Stimulated activated CD8-positive, alpha-beta memory T cell treated with anti-CD3 and anti-CD28 coated beads, Interleukin-12 subunit alpha, Interleukin-12 subunit beta, amount 100 ng/mL, for 24 hours (primary cell): Measurements from ENCODE around the gene DLG4.

Source experiments
- DNase-seq: peaks from one replicate; pipeline ENCODE4 v3.0.0-alpha.2; 2020; ENCODE audit errors: extremely low read depth

The DLG4 gene

DNA sequence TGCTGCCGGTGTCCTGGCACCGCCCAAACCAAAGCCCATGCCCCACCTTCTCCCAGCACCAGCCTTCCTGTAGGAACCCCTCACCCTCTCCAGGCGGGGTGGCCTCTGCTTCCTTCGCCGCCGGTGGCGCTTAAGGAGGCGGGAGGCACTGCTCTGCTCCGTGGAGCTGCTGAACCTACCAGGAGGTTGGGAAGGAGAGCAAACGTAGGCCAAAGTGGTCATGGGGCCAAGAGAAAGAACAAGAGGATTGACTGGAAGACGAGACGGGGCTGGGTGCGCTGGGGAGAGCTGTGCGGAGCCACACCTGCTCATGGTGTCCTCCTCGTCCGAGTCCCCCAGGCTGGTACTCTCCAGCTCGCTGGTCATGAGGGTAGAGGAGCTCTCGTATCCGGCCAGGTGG is 9.9 kb upstream of the DLG4 start:
- no peak for DNase-seq

DNA sequence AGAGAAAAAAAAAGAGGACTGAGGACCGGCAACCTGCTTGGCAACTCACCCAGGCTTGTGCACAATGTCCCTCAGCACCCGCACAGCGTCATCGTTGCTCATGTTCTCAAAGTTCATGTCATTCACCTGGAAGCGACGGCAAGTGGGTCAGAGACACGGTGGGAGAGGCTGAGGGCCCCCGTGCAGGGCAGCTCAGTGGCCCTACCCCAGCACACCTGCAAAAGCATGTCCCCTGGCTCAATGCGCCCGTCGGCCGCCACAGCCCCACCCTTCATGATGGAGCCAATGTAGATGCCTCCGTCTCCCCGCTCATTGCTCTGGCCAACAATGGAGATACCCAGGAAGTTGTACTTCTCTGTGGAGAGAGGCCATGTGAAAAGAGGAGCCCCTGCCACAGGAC is 9.3 kb upstream of the DLG4 start:
- DNase-seq, result no peak

DNA sequence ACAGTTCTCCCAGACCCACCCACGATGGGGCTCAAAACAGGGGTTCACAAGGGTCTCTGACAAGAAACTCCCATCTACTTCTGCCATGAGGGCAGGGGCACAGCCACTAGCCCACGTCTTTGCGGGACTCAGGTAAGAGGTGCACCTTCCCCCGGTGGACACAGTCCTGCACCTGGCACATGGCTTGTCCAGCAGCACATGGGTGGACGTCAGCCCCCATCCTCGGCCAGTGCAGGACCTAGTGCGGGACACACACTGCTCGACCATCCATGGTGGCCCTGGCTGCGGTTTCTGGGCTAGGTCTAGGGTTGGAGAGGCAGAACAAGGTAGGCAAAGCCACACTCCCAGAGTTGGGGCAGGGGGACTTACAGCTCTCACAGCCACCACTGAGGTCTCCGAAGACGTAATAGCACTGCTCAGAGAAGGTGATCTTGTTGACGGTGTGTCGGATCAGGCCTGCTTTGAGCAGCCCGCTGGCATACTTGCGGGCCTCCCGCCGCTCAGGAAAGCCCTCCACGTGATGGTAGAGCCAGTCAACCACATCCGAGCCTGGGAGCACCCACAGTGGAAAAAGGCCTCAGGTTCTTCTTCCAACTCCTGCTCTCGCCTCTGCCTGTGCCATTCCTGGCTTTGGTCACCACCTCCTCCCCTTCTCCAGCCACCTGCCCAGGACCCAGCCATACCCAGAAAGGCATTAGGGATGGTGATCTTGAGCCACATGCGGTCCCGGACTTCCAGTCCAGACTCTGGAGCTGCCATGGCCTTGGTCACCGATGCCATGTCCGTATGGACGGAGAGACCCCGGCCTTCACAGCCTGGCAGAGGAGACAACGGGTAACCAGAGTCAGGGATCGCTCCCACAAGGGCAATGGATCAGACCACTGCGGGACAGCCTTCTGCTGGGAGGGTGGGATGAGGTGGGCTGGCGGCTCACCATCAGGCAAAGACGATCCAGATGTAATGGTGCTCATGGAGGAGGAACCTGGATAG is 7.4 kb upstream of the DLG4 start:
- no peak for DNase-seq

DNA sequence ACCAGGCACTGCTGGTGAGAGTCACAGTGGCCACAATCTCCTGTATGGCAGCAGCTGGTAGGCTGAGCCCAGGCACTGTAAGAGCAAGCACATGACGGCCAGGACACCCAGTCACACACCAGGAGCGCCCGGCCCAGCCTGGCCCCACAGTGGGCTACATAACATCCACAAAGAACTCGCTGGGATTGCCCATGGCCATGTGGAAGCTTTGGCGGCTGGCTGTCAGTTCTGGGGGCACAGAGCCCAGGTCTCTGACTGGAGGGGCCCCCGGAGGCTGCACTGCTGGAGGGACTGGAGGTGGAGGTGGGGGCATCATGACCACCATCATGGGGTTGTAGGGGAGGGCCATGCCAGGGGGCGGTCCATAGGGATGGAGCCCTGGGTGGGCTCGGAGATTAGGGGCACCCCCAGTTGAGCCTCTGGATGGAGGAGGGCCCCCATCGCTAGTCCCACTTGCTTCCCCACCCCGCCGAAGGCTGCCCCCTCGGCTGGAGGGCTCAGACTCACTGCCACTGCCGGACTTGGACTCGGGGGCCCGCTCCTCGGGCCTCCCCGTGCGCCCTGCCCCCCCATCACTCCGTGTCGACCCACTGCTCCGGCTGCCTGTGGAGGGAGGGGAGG is 6.2 kb upstream of the DLG4 start:
- no peak for DNase-seq

DNA sequence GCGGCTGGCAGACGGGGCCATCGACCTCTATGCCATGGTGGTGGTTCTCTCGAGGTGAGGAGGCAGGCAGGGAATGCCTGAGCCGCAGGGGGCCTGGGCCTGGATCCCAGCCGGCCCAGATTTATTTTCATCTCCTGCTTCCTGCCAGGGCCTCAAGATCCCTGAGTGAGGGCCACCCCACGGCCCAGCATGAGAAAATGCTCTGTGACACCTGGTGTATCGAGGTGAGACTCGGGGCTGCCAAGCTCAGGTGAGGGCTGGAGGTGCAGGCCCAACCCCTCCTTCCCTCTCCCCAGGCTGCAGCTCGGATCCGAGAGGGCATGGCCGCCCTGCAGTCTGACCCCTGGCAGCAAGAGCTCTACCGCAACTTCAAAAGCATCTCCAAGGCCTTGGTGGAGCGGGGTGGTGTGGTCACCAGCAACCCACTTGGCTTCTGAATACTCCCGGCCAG is 5.0 kb upstream of the DLG4 start:
- DNase-seq, result no peak

DNA sequence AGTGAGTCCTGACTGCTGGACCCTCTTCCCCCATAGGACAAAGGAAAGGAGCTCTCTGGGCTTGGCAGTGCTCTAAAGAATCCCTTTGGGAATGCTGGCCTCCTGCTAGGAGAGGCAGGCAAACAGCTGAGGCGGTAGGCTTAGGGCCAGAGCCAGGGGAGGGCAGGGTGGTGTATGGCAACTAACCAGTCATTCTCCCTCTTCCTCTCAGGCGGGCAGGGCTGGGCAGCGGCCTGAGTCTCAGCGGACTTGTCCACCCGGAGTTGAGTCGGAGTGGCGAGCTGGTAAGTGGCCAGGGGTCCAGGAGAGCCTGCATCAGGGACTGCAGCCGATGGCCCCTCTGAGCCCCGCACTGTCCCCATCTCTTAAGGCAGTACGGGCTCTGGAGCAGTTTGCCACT is 4.5 kb upstream of the DLG4 start:
- DNase-seq, result no peak

DNA sequence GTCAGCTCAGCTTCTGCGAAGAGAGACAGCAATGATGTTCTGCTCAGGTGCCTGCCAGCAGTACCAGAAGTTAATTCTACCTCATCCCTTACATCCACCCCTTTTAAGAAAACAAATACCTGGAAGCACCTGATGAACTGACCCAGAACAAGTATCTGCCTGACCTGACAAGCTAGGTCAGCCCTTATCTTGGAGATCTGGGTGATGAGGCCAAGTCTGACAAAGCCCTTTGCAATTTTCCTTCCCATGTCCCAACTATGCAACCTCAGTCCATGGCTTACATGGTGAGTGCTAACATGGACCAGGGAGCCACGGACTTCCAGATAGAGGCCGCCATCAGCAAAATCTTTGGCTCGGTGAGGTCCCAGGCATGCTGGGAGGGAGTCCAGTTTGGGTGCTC is 3.7 kb upstream of the DLG4 start:
- no peak for DNase-seq

DNA sequence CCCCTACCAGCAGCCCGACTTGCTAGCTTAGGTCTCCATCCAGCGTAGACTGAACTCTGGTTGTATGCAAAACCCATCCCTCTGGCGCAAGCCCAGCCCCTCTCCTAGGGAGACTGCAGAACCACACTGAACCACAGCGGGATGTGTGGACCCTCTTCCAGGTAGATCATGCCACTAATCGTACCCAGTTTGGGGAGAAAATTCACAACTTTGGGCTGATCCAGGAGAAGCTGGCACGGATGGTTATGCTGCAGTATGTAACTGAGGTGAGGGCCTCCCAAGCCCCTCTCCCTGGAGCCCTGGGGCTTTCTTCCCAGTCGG is 3.3 kb upstream of the DLG4 start:
- no peak for DNase-seq

DNA sequence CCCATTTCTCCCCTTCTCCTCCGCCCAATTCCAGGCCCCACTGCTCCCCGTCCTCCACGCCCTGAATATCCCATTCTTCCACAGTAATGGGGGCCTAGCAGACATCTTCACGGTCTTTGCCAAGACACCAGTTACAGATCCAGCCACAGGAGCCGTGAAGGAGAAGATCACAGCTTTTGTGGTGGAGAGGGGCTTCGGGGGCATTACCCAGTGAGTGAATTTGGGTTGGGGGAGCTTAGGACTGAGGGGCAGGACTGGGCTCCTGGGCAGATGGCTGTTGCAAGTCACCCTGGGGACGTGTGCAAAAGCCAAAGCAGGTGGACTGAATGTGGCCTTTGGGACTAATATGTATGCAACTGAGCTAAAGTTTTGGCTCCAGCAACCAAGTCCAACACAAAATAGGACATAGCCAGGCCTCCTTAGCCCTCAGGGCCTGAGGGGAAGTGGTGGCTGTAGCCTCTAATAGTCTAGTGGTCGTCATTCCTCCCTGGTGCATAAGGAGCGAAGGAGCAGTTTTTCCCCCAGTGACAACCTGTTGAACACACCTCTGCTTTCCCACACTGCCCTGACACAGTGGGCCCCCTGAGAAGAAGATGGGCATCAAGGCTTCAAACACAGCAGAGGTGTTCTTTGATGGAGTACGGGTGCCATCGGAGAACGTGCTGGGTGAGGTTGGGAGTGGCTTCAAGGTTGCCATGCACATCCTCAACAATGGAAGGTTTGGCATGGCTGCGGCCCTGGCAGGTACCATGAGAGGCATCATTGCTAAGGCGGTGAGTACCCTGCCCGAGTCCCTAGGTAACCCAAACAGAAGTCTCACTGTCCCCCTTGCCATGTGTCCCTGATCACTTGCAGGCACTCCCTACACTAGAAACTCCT is 2.7 kb upstream of the DLG4 start:
- DNase-seq, result no peak

DNA sequence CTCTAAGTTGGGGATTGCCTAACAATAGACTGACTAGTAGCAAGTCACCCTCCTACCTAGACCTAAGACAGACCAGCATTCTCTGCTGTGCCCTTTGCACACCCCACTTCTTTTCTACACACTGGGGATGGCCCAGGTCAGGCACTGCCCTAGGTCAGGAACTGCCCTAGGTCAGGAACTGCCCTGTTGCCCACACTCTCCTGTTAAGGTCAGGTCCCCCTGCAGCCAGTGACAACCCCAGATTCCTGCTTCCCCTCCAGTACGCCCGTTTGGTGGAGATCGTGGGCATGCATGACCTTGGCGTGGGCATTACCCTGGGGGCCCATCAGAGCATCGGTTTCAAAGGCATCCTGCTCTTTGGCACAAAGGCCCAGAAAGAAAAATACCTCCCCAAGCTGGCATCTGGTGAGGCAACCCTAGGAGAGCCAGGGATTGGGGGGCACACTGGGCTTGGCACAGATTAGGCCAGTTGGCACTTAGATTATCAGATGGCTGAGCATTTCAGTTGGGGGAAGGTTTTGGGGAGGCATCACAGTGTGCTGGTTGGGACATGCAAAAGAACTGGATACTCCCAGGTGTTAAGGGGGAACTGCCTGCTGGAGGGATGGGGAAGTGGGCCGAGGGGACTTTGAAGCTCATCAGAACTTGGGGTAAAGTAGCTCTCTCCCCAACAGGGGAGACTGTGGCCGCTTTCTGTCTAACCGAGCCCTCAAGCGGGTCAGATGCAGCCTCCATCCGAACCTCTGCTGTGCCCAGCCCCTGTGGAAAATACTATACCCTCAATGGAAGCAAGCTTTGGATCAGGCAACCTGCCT is 1.8 kb upstream of the DLG4 start:
- no peak for DNase-seq

DNA sequence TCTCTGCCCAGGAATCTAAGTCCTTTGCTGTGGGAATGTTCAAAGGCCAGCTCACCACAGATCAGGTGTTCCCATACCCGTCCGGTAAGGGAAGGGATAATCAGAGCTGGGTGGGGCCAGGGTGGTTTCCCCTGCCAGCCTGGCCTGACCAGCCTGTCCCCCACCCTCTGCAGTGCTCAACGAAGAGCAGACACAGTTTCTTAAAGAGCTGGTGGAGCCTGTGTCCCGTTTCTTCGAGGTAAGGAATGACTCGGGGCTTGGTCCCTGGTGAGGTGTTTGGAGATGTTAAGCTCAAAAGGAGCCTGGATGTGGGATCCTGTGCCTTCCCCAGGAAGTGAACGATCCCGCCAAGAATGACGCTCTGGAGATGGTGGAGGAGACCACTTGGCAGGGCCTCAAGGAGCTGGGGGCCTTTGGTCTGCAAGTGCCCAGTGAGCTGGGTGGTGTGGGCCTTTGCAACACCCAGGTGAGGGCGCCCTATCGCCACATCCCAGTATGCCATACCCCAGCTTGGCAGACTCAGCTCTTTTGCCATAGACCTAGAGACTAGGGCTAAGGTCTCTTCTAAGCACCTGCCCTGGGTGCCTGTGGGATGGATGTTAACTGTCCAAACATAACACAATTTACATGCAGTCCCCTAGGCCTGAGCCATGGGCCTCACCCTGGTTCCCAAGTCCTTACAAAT is 1.1 kb upstream of the DLG4 start:
- no peak for DNase-seq

DNA sequence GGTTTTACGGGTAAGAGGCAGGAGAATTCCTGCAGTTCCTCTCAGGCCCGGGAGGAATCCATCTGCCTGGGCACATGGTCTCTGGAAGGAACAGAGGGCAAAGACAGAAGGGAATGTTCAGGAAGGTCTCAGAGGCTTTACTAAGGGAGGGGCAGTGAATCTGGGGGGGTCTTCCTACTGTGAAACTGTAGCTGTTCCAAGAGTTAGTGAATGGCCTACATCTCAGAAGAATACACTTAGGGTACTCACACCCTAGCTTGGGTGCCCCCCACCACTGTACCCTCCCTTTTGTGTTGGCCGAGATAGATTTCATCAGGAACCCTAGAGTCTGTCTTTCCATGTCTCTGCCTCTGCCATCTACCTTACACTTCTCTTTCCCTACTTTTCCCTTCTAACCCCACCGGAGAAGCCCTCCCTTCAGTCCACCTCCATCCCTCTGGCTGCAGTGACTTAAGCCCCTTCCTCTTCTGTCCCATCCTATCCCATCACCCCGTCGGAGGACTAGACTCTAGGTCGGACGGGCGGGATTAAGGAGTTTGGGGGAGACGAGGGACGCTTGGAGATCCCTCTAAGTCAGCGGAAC is 316 bp downstream of the DLG4 start:
- no peak for DNase-seq

DNA sequence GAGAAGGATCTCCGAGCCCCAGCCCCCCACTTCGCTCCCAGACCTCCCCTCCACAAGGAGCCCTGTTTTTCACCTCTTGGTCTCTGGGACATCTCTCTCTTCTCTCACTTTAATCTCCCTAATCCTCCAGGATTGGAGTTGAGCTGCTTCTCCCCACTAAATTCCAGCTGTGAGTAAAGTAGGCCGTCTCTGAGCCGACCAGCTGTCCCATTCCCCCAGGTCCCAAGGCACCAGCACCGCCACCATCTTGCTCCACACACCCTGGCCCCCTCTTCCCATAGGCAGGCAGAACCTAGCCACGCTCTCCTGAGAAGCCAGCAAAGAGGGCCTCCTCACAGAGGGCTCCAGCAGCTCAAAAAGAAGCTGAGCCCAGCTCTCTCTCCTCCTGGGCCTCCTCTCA is 878 bp downstream of the DLG4 start:
- DNase-seq, result no peak

DNA sequence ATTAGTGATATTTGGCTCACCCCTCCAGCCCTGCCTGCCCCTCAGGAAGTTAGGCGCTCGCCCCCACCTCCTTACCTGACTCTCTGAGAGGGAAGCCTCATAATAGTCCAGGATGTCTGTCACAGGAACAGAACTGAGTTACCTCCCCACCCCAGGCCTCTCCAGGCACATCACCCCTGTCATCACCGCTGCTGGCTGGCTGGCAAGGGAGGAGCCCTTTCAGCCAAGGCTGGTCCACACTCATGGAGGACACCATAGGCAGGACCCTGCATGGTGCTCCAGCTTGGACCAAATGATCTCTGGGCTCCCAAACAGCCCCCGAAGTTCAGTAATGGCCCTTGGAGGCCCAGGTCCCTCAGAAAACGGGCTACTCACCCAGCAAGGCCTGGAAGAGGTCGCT is 1.5 kb downstream of the DLG4 start:
- DNase-seq, result no peak

DNA sequence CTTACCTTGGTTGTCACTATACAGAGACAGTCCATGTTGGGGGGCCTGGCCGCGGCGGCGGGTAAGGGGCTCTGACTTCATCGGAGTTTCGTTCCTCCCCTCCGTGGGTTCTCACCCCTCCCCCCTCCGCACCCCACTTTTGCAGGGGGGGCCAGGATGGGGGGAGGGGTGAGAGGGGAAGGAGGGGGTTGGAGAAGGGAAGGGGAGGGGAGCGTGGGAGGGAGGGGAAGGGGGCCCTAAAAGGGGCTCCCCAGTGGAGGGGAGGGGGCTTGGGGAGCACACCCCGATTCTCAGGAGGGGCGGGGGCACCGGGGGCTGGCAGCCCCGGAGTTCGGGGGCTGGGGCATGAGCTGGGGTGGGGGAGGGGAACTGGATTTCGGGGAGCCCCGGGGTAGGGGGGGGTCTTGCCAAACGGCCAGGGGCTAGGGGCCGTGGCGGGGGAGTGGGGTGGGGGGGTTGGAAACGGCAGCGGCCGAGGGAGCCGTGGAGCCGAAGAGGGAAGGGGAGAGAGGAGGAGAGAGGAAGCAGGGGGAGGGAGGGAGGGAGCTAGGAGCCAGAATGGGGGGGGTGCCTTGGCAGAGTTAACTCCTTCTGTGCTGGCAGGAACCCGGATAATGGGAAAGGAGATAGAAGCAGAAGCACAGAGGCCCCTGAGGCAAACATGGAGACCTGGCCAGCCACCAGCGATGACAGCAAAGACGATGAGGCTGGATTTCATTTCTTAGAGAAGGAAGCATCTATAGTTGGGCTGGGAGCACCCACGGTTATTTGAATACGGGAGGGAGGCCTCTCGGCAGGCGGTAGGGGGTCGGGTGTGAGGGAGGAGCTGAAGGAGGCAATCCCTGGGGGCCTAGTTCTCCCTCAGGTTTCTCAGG is 2.3 kb downstream of the DLG4 start:
- DNase-seq, result no peak

DNA sequence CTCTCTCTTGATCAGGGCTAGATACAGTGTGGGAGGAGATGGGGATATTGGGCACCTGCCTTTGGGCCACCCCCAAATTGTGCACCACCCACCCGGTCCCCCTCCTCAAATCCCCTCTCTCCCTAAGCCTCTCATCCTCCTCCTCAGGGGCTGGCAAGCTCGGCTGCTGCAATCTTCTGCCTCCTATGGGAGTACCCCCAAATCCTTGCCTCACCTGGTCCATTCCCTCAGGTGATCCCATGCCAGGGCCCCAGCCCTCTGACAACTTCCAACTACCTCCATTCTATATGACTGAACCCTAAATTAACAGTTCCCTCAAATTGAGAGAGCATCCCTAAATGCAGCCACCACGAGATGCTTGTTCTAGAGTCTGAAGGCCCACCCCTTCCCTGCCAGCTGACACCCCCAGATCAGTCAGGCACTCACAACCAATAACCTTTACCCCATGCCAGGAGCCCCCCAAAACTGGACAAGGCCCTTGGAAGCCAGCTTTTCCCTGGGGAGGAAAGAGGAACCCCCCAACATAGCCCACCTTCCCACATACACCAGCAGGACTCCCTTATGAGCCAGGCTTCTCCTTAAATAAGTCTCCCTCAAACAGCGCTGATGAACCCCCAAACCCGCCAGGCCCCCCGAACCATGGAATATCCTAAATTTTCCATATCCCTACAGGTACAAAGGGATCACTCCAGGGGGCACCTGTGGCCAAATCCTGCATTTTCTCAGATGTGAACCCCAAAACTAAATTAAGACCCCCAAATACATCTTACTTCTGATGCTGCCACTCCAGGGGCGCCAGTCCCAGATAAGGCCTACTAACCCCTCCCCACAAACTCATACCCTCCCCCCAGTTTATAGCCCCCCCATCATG is 3.2 kb downstream of the DLG4 start:
- DNase-seq, result no peak

DNA sequence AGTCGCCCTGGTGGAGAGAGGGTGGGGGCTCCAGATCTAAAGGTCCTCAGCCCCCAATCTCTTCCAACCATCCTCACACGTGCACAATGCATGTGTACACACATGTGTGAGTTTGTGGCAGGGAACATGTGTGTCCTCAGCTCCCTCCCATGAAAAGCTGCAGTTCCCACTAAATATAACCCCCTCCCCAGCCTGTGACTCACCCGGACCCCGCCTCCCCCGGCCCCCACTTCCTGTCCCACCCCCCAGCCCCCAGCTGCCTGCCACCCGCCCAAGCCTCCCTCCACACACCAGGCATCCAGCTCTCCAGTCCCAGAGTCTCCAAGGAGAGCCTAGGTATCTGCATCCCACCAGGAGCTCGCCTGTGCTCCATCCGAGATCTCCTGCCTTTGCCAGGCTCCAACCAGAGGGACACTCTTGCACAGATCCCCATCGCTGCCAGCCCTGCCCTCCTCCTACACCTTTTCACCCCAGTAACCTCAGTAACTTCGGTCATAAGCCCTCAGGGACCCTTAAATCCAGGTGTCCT is 3.9 kb downstream of the DLG4 start:
- DNase-seq, result no peak

DNA sequence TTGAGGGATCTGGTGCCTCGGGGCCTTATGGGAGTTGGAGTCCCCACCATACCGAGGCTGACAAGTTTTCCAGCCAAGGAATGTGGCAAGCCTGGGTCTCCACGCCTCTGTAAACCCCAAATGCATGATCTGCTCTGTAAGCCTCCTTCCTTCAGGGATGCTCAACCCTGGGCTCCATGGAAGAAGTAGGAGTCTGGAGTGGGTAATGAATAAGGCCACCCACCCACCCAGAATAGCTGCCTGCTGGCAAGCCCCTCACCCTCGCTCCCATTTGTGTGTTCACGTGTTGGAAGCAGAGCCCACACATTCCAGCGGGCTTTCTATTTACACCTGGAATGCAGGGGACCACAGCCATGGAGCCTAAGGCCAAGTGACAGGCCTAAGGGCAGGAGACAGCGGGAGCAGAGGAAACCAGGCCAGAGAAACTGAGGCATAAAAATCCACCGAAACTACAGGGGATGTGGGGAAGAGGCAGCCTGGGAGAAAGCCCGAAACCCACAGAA is 4.4 kb downstream of the DLG4 start:
- DNase-seq, result no peak
